Ecto neural progenitor cell (in vitro differentiated cells): ENCODE measurements around the gene UBTD2.
"Not testable (repeated sequence)": the region's sequence is repeated elsewhere in the genome, so short reads cannot be mapped to it uniquely, and the experiment has no call there.

Source experiments
- DNase-seq: peaks from one replicate; pipeline ENCODE4 v3.0.0-alpha.2; 2018; ENCODE audit warnings: low spot score

UBTD2 gene

DNA sequence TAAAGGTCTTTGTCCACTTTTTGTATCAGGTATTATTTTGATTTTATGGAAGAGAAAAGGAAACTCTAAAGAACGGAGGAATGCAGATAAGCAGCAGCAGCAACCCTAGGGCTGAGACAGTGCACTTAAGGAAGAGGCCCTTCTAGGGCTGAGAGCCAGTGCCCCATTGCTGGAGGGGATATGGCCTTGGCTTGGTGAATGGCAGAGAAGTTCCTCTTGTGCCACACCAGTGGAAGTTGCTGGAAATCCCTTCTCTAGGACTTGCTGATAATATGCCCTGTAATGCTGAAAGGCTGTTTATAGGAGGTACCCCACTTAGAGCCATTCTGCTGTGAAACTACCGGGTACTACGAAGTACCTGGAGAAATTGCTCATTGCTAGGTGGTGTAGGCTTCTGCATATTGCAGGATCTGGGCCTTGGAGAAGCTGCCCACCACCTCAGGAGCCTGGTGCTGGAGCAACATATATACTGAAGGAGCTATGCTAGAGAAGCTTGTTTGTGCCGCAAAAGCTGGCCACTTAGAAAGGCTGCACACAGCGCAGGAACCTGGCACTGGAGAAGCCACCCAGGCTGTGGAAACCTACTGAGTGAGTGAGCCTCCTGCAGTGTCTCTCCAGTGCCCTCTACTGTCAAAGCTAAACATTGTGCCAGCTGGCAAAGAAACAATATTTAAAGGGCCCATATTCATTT is 9.6 kb upstream of the UBTD2 start:
- DNase-seq = peak; percentile 70

DNA sequence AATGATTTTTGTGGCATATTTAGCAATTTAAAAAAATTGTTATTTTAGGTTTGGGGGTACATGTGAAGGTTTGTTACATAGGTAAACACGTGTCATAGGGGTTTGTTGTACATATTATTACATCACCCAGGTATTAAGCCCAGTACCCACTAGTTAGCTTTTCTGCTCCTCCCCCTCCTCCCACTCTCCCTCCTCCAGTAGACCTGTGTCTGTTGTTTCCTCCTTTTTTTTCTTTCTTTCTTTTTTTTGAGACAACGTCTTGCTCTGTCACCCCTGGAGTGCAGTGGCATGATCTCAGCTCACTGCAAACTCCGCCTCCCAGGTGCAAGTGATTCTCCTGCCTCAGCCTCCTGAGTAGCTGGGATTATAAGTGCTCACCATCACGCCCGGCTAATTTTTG is 8.3 kb upstream of the UBTD2 start:
- DNase-seq = not testable (repeated sequence)

- DNase-seq = no peak
Measured at GRCh38 chr5:172288465-172288864, 4.9 kb upstream of the UBTD2 start.

DNA sequence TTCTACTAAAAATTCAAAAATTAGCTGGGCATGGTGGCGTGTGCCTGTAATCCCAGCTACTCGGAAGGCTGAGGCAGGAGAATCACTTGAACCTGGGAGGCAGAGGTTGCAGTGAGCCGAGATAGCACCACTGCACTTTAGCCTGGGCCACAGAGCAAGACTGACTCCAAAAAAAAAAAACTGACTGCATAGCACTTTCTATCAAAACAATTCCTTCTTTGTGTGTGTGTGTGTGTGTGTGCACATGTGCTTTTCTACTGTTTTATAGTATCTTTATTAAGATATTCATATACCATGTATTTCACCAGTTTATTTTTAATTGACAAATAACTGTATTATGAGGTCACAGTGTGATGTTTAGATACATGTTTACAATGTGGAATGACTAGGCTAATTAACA is 3.6 kb upstream of the UBTD2 start:
- not testable (repeated sequence) for DNase-seq

DNA sequence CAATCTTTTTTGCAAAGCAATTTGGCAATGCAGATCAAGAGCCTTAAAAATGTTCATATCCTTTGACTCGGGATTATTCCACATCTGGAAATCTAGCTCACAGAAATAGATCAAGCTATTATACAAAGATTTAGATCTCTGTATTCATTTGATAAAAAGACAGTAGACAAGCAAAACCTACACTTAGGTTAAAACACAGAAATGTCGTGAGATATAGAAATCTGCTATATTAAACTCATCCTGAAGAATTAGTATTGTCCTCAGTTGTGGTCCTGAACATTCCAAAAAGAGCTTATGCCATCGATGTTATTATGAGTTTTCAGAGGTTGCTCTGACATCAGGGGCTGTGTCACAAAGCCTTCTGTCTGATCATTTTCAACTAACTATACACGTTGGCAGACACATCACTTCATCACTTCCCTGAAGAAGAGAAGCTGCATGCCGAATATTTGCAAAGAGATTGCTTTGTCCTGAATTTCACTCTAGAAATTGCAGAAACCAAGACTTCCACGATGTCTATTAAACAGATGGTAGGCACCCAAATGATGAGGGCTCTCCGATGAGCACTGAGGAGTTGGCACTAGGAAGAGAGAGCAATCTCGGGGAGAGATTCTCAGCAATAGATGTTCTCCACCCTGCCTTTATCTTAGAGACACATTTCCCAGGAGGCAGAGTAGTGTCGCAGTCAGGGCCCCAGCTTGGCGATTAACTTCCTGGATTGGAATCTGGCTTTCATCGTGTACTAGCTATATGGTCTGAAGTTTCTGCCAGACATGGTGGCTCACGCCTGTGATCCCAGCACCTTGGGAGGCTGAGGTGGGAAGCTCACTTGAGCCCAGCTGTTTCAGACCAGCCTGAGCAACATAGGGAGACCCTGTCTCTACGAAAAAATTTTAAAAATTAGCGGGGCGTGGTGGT is 1.9 kb upstream of the UBTD2 start:
- DNase-seq = no peak

DNA sequence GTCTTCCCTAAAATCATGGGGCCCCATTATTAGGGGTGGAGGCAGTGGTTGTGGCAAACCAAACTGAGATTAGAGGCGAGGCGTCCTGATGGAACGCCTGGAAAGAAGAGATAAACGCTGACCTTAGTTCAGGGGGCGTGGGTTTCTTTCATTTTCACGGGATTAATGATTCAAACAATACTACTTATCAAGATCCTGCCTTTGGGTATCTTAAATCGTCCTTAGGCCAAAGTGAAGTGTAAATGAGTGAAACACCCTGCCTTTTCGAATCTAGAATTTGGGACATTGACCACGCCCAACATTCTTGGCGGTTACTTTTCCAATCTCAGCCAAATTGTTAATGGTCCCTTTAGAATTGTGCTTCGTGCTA is 1.0 kb upstream of the UBTD2 start:
- no peak for DNase-seq

DNA sequence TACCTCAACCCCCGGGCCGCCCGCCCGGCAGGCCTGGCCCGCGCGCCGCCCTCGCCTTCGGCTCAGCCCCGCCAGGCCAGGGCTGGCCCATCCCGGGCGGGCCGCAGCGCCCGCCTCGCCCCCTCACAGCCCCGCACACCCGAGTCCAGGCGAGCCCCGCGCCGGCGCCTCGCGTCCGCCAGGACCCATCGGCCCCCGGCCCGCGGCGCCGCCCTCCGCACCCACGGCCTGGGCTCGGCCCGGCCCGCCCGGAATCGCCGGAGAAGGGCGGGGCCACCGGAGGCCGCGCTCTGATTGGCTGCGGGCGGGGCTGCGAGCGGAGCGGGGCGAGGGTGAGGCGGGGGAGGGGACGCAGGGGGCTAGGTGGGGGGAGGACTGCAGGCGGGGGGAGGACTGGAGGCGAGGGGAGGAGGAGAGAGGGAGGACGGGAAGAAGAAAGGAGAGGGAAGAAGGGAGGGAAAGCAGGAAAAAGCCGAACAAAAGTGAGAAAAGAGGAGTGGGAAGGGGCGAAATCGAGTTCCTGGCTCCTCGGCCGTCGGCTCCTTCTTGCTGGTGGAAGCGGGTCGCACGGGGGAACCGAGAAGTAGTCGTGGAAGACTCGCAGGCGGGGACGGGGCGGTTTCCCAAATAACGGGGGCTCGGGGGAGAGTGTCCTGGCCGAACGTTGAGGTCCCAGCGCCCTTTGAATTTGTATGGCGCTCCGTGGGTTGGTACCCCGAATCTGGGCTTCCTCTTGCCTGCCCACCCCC is 472 bp upstream of the UBTD2 start:
- DNase-seq = peak; percentile 93

DNA sequence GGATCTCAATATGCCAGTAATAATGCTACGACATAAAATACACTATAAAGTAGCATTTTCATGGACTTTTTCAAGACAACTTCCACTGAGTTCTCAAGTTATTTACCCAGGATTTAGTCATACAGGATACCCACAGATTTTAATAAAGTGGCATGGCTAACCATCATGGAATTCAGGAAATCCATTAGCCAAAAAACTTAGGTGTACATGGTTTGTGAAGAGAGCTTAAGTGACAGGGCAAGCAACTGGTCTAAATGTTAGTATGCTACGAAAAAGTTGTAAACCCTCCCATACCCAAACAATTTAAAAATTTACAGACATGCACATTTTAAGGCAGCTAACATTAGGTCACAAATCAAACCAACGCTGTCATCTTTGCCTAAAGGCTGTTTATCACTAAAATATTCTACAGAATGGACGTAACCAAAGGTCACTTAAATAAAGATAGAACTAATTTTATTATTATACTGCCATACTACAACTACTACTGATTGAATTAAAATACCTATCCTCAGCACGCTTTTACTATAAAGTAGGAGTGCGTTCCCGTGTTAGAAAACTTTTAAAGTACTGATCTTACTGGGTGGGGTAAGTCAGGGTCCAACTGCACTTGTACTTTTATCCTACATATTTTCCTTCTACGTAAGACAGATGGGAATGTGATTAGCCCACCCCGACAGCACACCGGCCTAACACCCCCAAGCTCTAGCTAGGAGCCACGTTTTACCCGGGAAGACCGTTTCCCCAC is 1.1 kb downstream of the UBTD2 start:
- no peak for DNase-seq

DNA sequence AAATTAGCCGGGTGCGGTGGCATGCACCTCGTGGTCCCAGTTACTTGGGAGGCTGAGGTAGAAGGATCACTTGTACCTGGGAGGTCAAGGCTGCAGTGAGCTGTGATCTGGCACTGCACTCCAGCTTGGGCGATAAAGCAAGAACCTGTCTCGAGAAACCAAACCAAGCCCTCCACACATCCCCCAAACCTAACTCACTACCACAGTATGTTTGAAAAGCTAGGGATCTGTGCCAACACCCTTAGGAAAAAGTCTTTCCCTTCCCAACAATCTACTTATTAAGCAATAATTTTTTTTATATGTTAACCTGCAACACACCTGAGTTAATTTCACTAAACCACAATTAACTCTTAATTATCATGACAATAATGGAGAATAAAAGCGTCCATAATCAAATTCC is 2.2 kb downstream of the UBTD2 start:
- DNase-seq = no peak

- no peak for DNase-seq
Measured at GRCh38 chr5:172280929-172281328, 2.6 kb downstream of the UBTD2 start.

DNA sequence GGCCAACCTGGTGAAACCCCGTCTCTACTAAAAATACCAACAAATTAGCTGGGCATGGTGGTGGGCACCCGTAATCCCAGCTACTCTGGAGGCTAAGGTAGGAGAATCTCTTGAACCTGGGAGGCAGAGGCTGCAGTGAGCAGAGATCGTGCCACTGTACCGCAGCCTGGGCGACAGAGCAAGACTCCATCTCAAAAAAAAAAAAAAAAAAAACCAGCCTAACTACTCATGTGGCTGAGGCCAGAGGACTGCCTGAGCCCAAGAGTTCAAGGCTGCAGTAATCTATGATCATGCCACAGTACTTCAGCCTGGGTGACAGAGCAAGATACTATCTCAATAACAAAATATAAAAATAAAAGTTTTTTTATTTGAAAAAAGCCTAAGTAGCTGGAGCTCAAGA is 3.2 kb downstream of the UBTD2 start:
- no peak for DNase-seq

- DNase-seq = no peak
Measured at GRCh38 chr5:172278356-172278755, 5.2 kb downstream of the UBTD2 start.

DNA sequence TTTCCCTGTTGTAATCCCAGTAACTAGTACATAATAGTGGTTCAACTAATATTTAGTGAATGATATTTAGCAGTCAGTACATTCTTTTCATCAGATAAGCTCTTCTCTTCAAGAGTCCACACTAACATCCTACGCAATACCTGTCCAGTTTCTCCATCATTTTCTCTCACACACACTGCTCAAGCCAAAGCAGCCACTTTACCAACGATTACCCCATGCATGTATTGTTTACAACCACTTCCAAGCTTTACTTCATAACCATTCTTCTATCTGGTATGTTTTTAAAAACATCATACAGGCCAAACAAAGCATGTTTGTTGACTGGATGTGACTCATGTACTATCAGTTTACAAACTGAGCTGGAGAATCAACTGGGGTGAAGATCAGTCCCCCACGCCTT is 7.3 kb downstream of the UBTD2 start:
- no peak for DNase-seq

DNA sequence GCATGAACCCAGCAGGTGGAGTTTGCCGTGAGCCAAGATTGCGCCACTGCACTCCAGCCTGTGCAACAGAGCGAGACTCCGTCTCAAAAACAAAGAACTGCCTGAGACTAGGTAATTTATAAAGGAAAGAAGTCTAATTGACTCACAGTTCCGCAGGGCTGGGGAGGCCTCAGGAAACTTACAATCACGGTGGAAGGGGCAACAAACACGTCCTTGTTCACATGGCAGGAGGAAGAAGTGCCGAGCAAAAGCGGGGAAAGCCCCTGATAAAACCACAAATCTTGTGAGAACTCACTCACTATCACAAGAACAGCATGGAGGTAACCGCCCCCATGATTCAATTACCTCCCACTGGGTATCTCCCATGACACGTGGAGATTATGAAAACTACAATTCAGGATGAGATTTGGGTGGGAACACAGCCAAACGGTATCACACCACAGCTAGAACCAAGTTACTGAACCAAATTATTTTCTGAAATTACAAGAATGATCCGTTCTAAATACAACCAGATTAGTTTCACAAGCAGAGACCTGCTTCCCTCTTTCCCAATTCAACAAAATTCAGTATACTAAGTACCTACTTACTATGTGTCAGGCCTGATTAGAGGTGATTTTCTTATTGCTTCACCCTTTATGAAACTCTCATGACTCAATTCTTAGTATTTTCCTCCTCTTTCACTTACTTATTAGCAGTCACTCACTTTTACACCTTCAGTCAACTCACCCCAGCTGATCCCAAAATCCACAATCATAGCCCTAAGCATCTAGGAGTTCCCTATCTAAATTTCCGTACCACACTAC is 8.4 kb downstream of the UBTD2 start:
- no peak for DNase-seq

DNA sequence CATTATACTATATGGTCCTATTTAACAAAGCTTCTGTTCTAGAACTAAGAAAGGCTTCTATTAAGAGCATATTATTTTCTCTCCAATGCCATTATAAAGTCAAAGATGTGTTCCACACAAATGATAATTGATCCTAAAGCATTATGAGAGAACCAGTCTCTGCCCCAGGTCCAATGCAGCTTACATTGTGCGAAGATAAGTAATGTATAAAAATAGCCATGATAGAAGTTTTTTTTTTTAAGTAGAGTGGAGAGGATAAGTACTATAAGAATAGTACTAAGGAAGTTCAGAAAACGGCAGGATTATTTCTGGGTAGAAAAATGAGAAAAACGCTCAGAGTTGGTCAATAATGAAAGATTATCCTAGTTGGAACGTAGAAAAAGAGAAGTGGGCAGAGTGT is 15.6 kb downstream of the UBTD2 start:
- no peak for DNase-seq

- DNase-seq = no peak
Measured at GRCh38 chr5:172266676-172267092, 16.9 kb downstream of the UBTD2 start.

DNA sequence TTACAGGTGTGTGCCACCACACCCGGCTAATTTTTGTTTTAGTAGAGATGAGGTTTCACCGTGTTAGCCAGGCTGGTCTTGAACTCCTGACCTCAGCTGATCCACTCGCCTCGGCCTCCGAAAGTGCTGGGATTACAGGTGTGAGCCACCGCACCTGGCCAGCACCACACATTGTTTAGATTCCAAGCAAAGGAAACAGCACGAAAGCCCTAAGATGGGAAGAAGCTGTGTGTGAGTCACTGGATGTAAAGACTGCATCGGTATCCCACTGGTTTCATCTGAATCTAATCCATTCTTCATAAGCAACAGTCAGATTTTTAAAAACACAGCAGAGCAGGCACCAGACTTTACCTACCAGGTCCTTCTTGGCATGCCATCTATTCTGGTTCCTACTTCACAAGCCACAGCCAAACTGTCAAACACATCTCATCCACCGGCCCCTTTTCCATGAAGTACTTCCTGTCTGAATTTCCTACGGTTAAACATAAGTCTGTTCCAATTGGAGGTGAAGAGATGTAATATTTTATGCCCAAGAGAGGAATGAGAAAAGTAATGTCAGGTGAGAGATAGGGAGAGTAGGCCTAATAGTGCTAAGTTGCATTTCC is 17.4 kb downstream of the UBTD2 start:
- DNase-seq = no peak

GRCh38 chr5:172264815-172265395 is 18.7 kb downstream of the UBTD2 start:
- no peak for DNase-seq

DNA sequence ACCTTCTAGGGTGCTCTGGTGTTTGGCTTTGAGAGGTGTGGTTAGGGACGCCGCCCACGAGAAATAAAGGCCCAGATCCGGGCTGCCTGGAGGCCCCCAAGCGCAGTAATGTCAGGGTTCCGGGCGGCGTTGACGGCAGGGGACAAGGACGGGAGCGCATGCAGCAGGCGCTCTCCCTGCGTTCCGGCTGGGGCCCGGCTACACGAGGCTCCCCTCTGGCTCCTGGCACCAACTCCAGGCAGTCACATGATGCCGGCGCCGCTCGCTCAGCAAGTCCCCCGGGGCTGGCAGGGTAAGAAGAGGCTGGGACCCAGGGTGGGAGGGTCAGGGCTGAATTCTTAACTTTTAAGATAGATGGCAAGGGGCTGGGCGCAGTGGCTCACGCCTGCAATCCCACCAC is 28.1 kb downstream of the UBTD2 start:
- DNase-seq = no peak

GRCh38 chr5:172252501-172252900 is 31.1 kb downstream of the UBTD2 start:
- no peak for DNase-seq
